GM06990 (cell line): ENCODE measurements around the gene PTPRM.

Source experiments
- DNase-seq: peaks from one replicate; pipeline ENCODE4 v3.0.0-alpha.2; 2011; ENCODE audit not compliant: insufficient read length; ENCODE audit errors: extremely low read depth
- H3K27me3 ChIP-seq: replicated peaks from 2 replicates; pipeline ENCODE4 v1.6.0; 2011; ENCODE audit warnings: low read length; ENCODE audit not compliant: control insufficient read depth, insufficient read depth
- H3K36me3 ChIP-seq: 2 replicates; pipeline ENCODE4 v1.5.1; 2011; ENCODE audit warnings: low read length; ENCODE audit not compliant: control insufficient read depth, insufficient read depth
- H3K4me3 ChIP-seq: replicated peaks from 2 replicates; pipeline ENCODE4 v1.5.1; 2011; ENCODE audit warnings: low read depth, mild to moderate bottlenecking, control low read depth, low read length
- CTCF ChIP-seq: IDR thresholded peaks from 2 replicates; pipeline ENCODE4 v1.5.1; 2011; ENCODE audit warnings: low read length, control low read depth, mild to moderate bottlenecking, inconsistent platforms; ENCODE audit not compliant: insufficient read depth, poor library complexity, severe bottlenecking

The PTPRM gene

GRCh38 chr18:8018701-8019331 lies 451.7 kb downstream of the PTPRM start:
- TF ChIP-seq CTCF, result no peak
- Histone ChIP-seq H3K27me3 (no peaks in the 10 kb centered on the region), H3K4me3 (no peak overlapping the region), H3K36me3 (no peaks in the 10 kb centered on the region)
- DNase-seq, result no peak

DNA sequence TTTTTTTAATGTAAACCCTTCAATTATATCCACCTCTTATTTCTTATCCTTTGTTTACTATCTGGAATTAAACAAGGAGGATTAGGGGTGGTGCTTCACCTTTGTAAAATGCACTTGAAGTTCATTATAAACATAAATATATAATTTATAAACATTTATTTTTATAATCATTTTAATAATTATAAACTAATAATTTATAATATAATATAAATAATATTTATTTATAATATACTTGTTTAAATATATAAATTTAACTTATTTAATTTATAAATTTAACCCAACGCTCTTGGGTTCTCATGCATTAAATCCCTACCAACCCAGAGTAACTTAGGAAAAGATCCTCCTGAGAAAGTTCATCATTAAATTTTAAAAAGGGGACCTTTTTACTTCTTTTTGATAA lies 452.5 kb downstream of the PTPRM start:
- H3K36me3 ChIP-seq, result no peaks in the 10 kb centered on the region

DNA sequence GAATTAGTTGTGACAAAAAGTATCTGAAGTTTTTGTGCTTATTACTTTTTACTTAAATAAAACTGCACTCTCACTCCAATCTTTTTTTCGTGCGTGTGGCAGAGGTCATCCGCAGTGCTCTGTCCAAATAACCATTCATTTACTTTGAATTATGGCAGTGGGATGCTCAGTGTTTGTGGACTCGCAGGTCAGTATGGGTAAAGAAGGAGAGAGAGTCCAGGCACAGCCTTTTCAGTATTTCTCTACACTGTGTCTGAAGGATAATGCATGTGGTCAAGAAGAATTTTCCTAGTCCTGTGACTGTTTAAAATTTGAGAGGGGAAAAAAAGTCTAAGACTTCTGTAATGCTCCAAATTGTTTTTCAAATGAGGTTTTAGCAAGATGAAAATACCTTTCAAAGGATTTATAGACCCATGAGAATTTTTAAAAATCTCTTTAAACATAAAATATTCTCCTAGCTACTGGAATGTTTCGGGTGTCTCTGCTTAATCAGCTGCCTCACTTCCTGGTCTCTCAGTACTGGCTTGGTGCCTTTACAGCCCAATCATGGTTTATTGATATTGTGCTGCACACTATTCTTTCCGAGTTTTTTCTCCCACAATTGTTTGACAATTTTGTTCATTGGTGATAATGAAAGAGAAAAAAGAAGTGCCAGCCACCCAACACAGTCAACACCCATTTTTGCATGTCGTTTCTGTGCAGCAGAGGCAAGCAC lies 453.2 kb downstream of the PTPRM start:
- Histone ChIP-seq H3K27me3 (no peaks in the 10 kb centered on the region), H3K36me3 (no peaks in the 10 kb centered on the region), H3K4me3 (no peak overlapping the region)
- TF ChIP-seq CTCF, result no peak
- DNase-seq, result no peak

More for the DNA sequence above, 452.5 kb downstream of the PTPRM start:
- no peak for DNase-seq
- H3K27me3 ChIP-seq, result no peaks in the 10 kb centered on the region
- no peak for TF ChIP-seq CTCF
- no peak overlapping the region for H3K4me3 ChIP-seq

- TF ChIP-seq CTCF, result no peak
- Histone ChIP-seq H3K27me3 (no peaks in the 10 kb centered on the region), H3K36me3 (no peaks in the 10 kb centered on the region), H3K4me3 (no peak overlapping the region)
- no peak for DNase-seq
Observed at GRCh38 chr18:8029061-8029460, 461.9 kb downstream of the PTPRM start.

DNA sequence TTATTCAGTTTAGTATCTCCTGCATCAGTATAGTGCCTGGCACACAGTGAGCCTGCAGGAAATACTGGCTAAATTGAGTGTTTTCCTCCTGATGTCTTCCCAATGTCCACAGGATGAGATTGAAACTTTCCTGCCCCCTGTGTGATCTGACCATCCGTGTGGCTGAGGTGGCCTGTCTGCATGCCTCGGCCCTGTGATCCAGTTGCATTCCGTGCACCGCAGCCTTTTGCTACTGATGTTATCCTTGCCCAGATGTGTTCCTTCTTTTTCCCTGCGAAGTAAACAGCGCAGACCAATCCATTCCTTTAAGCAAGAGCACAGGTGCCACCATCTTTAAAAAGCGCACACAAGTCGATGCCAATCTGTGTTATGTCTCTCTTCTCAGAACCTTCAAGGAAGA lies 462.6 kb downstream of the PTPRM start:
- H3K4me3 ChIP-seq, result no peak overlapping the region
- H3K36me3 ChIP-seq, result no peaks in the 10 kb centered on the region
- no peaks in the 10 kb centered on the region for H3K27me3 ChIP-seq
- no peak for DNase-seq
- no peak for TF ChIP-seq CTCF
